Hindlimb muscle (tissue), 1 donor: ENCODE data around the gene LCP2. TPM values are rescaled to one million over a fixed set of nuclear protein-coding genes. Genes with fewer than 3 reads are reported as not detected.

ENCODE experiments used
- DNase-seq: peaks from one replicate; pipeline ENCODE4 v3.0.0-alpha.2; 2013
- polyA plus RNA-seq: library from polyadenylated mRNA; unstranded; fragments of 120-200 nt; gene quantifications from one replicate; pipeline ENCODE4 v1.2.1, GENCODE V29; 2013; ENCODE audit not compliant: insufficient read length

The LCP2 gene
- polyA plus RNA-seq, 1 donor = 7.4 TPM

GRCh38 chr5:170315154-170315553 is 17.6 kb upstream of the LCP2 start:
- peak; percentile 82 for DNase-seq

DNA sequence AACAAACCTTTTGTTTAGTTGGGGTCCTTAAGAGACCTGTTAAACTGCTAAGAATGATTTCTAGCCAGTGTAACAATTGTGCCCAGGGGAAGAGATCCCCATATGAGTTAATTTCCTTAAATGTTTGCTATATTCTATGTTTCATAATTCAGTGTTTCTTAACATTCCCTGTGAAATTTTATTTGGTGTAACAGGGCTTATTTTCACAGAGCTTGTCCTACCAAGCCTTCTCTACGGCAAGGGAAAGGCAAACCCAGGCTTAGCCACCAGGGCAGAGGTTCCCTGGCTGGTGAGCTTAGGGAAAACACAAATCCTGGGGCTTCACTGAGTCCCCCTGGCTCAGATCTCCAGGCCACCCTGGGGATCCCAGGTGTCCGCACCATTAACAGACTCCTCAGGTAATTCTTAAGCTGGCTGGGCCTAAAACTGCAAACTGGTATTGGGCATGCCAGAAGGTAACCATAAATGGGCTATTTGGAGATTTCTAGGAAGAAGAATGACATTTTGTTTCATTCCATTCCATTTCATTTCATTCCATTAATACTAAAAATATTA is 17.0 kb upstream of the LCP2 start:
- no peak for DNase-seq

DNA sequence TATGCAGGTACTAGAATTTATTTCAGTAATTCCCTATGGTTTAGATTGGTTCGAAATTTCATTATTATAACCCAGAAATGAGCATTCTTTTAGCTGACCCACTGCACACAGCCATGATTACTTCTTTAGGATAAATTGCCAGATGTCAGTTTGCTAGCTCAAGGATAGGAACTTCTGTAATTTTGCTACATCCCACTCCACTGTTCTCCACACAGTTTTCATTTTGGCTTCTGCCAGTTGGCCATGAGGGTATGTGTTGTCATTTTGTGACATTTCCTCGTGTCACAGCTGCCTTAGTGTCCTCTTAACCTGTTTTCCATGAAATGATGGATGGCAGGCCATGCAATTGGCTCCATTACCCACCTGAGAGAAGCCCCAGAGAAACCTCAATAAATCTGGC is 16.2 kb upstream of the LCP2 start:
- no peak for DNase-seq

- DNase-seq = no peak
Observed at GRCh38 chr5:170313344-170313743, 15.8 kb upstream of the LCP2 start.

- DNase-seq = no peak
Observed at GRCh38 chr5:170312666-170313065, 15.1 kb upstream of the LCP2 start.

GRCh38 chr5:170312301-170312595 is 14.7 kb upstream of the LCP2 start:
- DNase-seq = no peak

- DNase-seq = no peak
Observed at GRCh38 chr5:170311511-170312300, 14.1 kb upstream of the LCP2 start.

- no peak for DNase-seq
Observed at GRCh38 chr5:170310256-170310926, 12.8 kb upstream of the LCP2 start.

DNA sequence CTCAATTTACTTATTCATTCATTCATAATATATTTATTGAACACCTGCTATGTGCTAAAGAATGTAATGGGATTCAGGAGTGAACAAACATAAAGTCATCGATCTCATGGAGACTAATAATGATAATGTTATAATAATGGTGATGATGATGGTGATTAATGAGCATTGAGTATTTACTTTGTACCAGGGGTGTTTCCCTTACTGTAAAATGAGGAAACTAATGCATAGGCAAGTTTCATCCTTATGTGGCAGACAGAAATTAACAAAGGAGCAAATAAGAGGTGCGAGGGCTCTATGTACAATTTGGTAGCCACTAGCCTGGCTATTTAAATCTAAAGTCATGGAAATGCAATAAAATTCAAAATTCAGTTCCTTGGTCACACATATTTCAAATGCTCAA is 11.1 kb upstream of the LCP2 start:
- no peak for DNase-seq

DNA sequence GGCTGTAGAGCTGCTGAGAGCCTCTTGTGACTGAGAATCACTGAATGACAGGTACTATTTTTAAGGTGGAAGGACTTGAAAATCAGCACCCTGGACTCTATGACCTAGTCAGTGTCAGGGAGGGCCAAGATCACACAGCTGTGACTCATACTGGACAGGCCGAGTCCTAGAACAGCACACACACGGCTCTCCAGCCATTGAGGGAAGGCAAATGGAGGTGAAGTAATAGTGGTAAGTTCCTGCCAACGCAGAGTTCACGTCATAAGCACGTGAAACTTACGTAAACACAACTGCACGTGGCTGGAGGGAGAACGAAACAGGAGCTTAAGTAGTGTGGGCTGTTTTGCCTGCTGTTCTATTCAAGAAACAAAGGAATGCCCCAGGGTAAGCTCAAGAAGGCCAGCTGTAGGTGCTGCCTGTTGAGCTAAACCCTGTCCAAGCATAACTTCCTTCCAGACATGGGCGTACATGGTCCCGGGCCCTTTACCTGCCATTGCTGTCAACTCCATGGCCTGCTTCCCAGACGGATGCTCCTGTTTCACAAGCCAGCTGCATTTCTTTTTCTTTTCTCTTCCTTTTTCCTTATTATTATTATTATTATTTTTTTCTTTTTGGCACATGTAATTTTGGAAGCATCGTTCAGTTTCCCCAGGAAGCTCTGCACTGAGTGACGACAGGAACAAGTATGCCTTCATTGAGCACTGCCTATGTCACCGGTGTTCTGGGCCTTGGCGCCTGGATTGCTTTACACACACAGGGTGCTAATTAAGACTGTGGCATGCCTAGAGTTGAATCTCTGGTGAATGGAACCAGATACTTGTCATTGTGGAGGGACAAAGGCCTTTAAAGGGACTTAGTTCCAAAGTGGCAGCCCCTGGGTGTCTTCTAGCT is 10.2 kb upstream of the LCP2 start:
- DNase-seq = peak; percentile 71

DNA sequence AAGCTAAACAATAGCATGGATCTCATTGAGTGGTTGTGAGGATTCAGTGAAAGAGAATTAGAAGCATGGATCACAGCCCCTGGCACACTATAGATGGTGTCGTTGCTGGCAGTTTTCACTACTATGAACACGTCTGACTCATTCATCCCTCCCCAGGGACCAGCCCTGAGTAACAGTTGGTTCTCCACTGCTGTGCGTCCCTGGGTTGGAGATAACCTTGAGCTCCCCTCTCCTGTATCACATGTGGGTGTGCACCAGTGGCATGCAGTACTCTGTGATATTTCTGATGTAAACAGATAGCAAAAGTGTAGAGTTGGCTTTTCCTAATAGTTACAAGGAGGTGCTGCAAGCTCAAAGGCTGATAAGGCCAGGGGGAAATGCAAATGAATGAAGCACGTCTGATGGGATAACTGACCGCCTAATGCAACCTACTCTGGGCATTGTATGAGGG is 8.8 kb upstream of the LCP2 start:
- DNase-seq = no peak

DNA sequence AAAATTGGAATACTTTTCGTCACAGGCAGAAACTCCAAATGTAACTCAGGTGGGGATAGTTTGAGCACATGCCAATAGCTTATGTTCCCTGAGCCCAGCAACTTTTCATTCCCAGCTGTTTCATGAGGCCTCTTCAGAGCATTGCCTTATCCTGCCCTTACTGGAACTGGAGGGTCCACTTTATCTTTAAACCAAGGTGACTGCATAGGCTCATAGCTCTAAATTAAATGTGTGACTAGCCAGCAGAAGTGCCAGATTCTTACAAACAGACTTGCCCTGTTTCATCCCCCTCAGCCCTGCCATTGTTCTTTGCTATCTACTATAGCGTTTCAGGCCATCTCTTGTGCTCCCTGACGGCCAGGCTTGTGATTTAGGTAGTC is 8.1 kb upstream of the LCP2 start:
- DNase-seq = no peak

GRCh38 chr5:170305016-170305645 is 7.6 kb upstream of the LCP2 start:
- no peak for DNase-seq

- DNase-seq = no peak
Observed at GRCh38 chr5:170303549-170303948, 6.0 kb upstream of the LCP2 start.

- peak; percentile 63 for DNase-seq
Observed at GRCh38 chr5:170302653-170303501, 5.3 kb upstream of the LCP2 start.

DNA sequence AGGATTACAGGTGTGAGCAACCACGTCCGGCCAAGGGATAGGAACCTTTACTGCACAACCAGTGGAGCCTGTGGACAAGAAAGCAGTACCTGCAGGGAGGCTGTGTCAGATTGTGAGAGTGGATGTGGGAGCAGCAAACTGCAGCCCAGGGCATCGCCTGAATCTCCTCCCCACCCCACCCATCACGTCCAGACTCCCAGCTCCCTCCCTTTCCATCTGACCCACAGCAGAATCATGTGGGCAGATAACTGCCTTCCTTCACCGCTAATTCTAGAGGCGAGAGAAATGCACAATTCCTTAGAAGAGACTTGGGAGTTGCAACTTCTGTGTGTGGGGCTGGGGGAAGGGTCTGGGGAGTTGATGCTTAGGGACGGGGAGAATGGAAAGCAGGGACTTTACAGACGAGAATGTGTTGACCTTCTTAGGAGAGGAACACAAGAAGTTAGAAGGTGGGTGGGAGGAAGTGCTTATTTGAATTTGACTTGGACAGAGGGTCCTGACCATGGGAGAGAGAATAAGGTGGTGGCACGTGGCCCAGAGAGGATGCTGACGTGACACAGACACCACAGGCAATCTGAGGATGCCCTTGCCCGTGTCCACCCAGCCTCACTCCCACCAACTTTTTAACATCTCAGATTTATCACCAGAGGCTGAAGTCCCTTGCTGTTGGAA is 4.5 kb upstream of the LCP2 start:
- no peak for DNase-seq

- DNase-seq = no peak
Observed at GRCh38 chr5:170301149-170301548, 3.6 kb upstream of the LCP2 start.

GRCh38 chr5:170300361-170301013 is 2.9 kb upstream of the LCP2 start:
- DNase-seq = no peak

DNA sequence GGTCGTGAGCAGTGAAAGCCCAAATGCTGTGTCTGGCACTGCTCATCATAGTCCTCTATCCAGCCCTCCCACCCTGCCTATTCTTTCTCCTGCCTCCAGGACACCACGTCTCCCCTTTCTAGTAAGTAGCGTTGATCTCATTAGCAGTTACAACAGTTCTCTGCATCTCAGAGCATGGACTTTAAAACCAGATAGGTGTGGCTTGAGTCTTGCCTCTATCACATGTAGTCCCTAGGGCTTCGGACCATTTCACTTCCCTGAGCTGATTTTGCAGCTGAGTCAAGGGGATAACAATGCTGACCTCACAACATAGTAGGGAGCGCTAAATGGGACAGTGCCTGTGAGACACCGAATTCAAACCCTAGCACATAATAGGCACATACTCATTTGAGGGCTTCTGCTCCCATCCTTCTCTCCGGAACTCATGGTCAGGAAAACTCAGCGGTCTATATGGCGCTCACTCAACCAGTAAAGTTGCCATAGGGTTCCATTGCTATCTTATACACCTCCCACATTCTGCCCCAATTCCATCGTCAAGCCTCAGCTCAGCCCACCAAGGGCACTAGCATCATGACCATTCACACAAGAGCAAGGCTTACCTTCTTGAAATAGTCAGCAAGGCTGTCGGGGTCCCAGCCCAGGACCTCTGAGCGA is 515 bp downstream of the LCP2 start:
- no peak for DNase-seq
